Measurements from ENCODE around the gene UPK1B.

GRCh38 chr3:119145500-119146167 is 27.8 kb upstream of the UPK1B start, which contains the start of gene TEX55:
- TF ChIP-seq CTCF (IDR thresholded peaks at IDR 0.05; ENCODE audit: low read length) (peak; percentile 72), EZH2 (optimal IDR thresholded peaks at IDR 0.05; ENCODE audit: low read depth, low read length) (no peak)

All from MM.1S (cell line).